Retina (tissue), 1 donor: ENCODE measurements around the gene FAM124B.
"Not testable (repeated sequence)": the region's sequence is repeated elsewhere in the genome, so short reads cannot be mapped to it uniquely, and the experiment has no call there.

Source experiments
- DNase-seq: peaks from one replicate; pipeline ENCODE4 v3.0.0-alpha.2; 2016

Gene FAM124B

GRCh38 chr2:224412141-224413015 is 10.5 kb upstream of the FAM124B start:
- no peak for DNase-seq

GRCh38 chr2:224410946-224411561 is 9.1 kb upstream of the FAM124B start:
- DNase-seq = no peak

GRCh38 chr2:224408676-224409075 is 6.8 kb upstream of the FAM124B start:
- no peak for DNase-seq

- no peak for DNase-seq
These were observed 5.4 kb upstream of the FAM124B start for GRCh38 chr2:224407241-224407701.

GRCh38 chr2:224405841-224406370 is 4.0 kb upstream of the FAM124B start:
- DNase-seq = no peak

GRCh38 chr2:224405412-224405811 is 3.5 kb upstream of the FAM124B start:
- no peak for DNase-seq

GRCh38 chr2:224404796-224405195 is 2.9 kb upstream of the FAM124B start:
- DNase-seq = no peak

- no peak for DNase-seq
These were observed 1.8 kb upstream of the FAM124B start for GRCh38 chr2:224403657-224404056.

GRCh38 chr2:224400886-224401632 is 848 bp downstream of the FAM124B start:
- peak; percentile 27 for DNase-seq

GRCh38 chr2:224400174-224400810 is 1.6 kb downstream of the FAM124B start:
- no peak for DNase-seq

- DNase-seq = no peak
These were observed 3.6 kb downstream of the FAM124B start for GRCh38 chr2:224398289-224398688.

GRCh38 chr2:224397100-224397499 is 4.8 kb downstream of the FAM124B start:
- DNase-seq = not testable (repeated sequence)

GRCh38 chr2:224395620-224396390 is 6.1 kb downstream of the FAM124B start:
- peak; percentile 50 for DNase-seq

- DNase-seq = no peak
These were observed 8.6 kb downstream of the FAM124B start for GRCh38 chr2:224393157-224393872.

GRCh38 chr2:224392545-224392944 is 9.4 kb downstream of the FAM124B start:
- no peak for DNase-seq

- DNase-seq = no peak
These were observed 12.6 kb downstream of the FAM124B start for GRCh38 chr2:224389317-224389716.

- no peak for DNase-seq
These were observed 15.0 kb downstream of the FAM124B start for GRCh38 chr2:224386876-224387275.

- no peak for DNase-seq
These were observed 18.8 kb downstream of the FAM124B start for GRCh38 chr2:224382973-224383555.

- not testable (repeated sequence) for DNase-seq
These were observed 19.6 kb downstream of the FAM124B start for GRCh38 chr2:224382280-224382647.

GRCh38 chr2:224381521-224382279 is 20.2 kb downstream of the FAM124B start:
- DNase-seq = no peak
